Stimulated activated CD8-positive, alpha-beta memory T cell treated with anti-CD3 and anti-CD28 coated beads, Interleukin-4, amount 100 ng/mL, for 48 hours (primary cell): ENCODE data around the gene TBC1D16.
A peak's percentile ranks its signal among the peaks of the same experiment; 100 is the strongest.
"Not testable (repeated sequence)": the region's sequence is repeated elsewhere in the genome, so short reads cannot be mapped to it uniquely, and the experiment has no call there.

Source experiments
- DNase-seq: peaks from one replicate; pipeline ENCODE4 v3.0.0-alpha.2; 2020

Gene TBC1D16

DNA sequence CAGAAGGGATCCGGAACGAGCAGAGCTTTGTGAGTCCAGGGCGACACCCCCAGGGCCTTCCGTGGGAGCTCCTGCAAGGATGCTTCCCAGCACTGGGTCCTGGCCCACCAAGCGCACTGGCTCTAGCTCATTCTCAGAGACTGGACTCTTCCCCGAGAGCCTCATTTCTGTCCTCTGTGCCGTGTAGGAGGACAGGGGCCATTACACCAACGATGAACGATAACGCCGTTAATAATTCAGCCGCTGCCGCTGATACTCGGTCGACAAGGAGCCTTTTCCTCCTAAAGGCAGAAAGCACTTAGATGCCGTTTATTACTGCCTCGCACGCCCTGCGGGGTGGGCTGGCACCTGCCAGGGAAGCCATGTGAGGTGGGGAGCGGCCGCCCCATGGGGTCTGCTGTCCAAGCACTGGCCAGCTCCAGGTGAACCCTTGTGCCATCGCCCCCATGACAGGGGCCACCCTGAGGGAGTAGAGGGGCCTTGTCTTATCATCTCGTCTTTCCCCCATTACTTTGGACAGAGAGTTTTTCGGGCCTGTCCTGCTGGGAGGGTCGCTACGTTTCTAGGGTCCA is 33.5 kb downstream of the TBC1D16 start:
- DNase-seq = no peak

GRCh38 chr17:80000981-80001775 is 34.5 kb downstream of the TBC1D16 start:
- no peak for DNase-seq

DNA sequence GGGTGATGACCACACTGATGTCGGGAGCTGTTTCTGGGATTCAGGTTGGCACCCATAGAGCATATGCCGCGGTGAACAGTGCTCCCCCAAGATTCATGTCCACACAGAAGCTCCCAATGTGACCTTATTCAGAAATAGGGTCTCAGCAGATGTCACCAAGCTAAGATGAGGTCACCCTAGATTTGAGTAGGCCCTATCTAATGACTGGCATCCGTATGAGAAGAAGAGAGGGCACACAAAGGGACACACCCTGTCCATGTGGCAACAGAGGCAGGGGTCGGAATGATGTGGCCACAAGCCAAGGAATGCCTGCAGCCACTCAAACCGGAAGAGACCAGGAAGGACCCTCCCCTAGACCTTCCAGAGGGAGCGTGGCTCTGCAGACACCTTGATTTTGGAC is 35.5 kb downstream of the TBC1D16 start:
- no peak for DNase-seq

DNA sequence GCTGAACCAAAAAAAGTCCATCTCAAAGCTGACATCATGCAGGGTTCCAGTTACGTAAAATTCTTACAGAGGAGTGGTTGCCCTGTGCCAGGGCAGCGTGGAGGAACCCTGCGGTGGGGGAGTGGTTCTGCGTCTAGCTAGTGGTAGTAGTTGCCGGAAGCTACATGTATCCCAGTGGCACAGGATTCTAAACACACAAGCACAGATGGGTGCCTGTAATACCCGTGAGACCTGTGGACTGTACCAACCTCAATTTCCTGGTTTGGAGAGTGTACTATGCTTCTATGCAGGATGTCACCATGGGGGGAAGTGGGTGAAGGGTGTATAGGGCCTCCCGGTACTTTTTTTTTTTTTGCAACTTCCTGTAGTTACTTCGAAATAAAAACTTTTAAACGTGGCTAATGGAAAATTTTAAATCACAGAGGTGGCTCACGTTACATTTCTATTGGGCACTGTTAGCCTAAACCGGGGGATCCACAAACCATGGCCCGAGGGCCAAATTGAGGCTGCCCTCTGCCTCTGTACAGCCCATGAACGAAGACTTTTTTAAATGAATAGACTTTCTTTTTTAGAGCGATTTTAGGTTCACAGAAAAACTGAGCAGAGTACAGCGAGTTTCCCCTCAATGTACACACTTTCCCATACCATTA is 38.5 kb downstream of the TBC1D16 start:
- DNase-seq = peak; percentile 79

- no peak for DNase-seq
These were observed 39.4 kb downstream of the TBC1D16 start for GRCh38 chr17:79996291-79996690.

DNA sequence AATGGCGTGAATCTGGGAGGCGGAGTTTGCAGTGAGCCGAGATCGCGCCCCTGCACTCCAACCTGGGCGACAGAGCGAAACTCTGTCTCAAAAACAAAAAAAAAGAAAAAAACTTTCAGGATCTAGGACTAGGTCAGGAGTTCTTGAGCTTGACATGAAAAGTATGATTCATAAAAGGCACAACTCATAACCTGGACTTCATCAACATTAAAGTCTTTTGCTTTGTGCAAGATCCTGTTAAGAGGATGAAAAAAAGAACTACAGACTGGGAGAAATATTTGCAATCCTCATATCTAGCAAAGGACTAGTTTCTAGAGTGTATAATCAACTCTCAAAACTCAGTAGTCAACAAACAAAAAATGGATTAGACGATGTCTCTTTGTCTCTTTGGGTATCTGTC is 40.0 kb downstream of the TBC1D16 start:
- DNase-seq = no peak

- no peak for DNase-seq
These were observed 41.1 kb downstream of the TBC1D16 start for GRCh38 chr17:79994602-79995001.

- not testable (repeated sequence) for DNase-seq
These were observed 41.5 kb downstream of the TBC1D16 start for GRCh38 chr17:79994228-79994569.

DNA sequence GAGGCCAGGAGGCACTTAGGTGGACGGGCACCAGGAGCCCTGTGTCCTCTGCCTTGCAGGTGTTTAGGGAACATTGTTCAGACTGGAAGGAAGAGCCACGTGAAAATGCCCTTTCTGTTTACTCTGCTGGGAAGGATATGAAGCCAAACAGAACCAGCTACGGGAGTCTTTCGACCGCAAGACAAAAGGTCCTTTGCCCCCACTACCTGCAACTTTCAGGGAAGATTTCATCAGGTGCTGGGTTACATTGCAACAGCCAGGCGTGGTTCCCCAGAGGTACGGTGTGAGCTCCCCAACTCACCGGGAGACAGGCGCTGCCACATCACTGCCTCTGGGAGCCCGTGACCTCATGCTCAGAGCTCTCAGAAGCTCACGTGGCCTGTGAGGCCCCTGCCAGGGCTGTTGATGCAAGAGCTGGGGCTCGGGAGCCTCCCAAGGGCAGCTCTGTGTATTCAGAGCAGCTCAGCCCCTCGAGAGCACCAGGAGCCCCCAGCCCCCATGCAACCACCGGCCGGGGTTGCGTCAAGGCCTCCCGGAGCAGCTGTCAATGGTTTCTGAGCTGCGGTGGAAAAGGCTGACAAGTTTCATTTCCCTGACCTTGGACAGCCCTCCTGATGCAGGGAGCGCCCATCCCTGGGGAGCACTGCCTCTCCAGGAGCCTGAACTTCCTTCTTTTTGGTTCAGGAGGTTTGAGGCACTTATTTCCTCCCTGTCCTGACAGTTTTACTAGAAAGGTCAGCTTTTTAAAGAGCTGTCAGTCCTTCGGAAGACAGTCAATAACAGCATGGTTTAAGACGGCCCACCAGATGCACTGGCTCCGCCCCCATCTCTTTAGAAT is 42.1 kb downstream of the TBC1D16 start:
- DNase-seq = peak; percentile 76

DNA sequence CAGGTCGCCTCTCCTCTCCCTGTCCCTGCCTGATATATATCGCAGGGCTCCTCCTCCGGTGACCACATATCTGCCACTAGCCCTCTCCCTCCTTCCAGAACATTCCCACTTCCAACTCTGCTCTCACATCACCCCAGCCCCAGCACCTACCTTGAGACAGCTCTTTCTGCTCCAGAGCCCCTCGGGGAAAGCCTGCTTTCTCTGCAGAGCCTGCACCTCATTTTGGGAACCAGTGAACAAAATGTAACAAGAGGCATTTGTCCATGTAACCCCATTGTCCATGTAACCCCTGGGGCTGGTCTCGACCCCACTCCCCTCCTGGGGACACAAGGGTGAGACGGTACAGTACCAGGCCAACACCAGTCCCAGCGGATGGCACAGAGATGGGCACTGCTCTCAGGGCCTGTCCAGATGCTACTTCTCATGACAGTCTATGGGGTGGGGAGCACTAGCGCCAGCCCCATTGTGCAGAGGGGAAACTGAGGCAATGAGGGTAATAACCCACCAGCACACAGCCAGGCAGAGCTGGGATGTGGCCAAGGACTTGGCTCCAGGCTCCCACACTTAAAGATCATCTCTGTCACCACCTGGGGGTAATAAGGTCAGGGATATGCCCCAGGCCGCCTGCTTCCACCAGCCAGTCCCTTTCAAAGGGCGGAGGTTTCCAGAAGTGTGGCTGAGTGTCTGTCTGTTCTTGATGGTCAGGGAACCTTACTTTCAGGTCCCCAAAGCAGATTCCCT is 42.9 kb downstream of the TBC1D16 start:
- DNase-seq = peak; percentile 34

DNA sequence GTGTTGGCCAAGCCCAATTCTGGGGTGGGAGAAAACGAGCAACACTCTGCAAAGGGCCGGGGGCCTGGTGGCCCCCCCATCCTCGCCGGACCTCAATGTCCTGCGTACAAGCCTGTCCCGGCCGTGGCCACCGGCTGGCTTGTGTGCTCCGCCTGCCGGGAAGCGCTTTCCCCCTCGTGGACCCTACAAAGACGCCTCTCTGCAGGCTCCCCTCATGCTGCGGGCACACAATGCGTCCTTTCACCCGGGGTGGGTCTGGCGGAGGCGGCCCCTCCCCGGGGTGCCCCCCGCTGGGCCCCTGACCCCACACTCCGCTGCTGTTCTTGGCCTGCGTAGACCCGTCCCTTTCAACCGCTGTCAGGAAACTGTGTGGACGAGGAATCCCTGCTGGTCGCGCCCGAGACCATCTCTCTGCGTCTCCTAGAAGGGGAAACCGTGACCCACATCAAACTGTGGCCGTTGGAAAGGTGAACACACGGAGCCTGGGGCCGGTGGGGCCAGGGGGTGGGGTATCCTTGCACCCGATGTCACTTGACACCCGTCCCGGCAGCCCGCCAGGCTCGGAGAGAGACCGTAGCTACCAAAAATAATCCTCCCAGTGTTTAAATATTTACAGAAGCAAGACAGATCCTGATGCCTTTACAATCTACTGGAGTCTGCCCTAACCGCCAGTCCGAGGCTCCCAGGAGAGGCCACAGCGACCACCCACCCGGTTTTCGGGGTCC is 43.6 kb downstream of the TBC1D16 start:
- peak; percentile 40 for DNase-seq

DNA sequence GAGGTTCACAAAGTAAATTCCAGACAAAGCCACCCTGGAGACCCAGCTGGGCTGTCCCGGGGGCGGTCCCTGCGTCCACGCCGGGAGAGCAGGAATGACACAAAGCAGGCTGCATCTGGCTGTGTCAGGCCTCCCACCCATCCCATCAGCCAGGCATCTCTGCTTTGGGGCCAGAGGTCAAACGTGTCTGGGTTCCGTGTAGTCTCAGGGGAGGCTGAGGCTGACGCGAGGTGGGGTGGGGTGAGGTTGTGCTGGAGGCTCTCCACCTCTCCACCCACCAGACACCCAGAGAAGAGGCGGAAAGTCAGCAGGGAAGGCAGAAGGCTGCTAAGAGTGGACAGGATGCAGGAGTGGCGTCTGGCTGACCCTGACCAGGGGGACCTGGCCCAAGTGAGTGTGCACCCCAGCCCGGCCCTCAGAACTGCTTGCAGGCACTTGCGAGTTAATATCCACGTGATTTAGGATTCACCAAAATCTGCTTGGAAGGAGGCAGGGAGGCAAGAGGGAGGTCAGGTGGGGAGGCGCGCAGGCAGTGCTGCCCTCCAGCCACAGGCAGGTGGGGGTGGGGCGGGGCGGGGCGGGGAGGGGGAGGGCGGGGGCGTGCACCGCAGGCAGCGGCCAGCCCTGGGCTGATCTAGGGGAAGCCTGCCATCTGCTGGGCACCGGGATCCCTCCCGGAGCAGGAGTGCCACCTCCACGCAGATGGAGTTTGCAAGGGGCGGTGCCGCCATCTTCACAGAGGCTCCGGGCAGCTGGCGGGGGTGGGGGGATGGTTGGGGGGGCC is 44.3 kb downstream of the TBC1D16 start:
- peak; percentile 88 for DNase-seq

DNA sequence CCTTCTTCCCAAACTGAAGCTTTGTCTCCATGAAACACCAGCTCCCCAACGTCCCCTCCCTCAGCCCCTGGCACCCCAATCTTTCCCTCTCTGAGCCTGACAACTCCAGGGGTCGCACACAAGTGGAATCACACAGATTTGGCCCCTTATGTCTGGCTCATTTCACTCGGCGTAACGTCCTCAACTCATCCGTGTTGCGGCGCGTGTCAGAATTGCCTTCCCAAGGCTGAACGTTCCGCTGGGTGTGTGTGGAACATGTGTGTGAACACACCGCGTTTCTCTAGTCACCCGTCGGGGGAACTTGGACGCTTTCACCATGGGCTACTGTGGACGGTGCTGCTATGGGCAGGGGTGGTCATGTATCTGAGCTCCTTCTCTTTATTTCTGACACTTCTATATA is 45.0 kb downstream of the TBC1D16 start:
- no peak for DNase-seq

GRCh38 chr17:79990051-79990592 is 45.5 kb downstream of the TBC1D16 start:
- DNase-seq = no peak

GRCh38 chr17:79989106-79989835 is 46.4 kb downstream of the TBC1D16 start:
- DNase-seq = no peak

DNA sequence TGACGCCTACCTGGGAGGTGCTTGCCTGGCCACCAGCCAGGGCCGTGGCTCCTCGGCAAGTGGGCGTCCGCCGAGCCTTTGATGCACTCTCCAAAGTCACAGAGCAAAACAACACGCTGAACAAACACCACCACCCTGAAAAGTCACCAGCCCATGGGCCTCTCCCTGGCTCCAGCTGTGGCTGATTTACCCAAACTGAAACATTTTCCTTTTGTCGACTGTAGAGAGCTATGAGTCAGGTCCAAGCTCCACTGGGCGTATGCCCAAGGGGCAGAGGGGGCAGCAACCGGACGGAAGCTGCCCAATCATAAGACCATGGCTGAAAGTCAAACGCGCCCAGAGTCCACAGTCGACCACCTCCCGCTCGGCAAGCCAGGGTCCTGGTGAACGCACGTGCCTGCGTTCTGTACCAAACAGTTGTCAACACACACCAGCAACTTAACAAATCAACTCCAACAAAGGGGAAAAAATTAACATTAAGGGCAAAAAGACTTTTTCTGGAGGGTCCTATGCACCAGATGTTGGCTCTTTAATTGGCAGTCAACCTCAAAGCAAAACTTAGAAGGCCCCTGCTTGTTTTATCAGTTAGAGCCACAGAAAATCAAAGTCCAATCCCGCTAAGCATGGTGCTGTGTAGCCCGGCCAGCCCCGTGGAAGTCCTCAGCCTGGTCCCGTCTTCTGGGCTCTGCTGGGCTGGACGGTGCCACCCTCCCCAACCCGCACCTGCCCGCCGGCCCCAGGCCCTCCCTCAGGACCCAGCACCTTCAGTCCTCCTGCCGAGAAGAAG is 47.3 kb downstream of the TBC1D16 start:
- no peak for DNase-seq

DNA sequence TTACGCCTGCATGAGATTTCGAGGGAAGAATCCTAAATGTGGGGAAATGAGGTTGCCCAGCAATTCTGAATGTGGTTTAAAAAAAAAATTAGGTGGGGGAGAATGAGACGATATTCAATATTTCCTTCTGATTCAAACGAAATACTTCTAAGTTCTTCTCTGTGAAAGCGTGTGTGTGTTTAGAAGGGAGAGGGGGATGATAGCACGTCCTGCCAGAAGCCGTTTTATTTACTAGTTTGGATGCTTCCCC is 47.8 kb downstream of the TBC1D16 start:
- DNase-seq = no peak

GRCh38 chr17:79987187-79987934 is 48.3 kb downstream of the TBC1D16 start:
- DNase-seq = no peak
